IMR-90 (cell line): ENCODE results near the gene VPS33B. TPM values are rescaled to one million over a fixed set of nuclear protein-coding genes. Genes with fewer than 3 reads are reported as not detected.

ENCODE experiments used
- ATAC-seq: fragments of 200-7000 bp; cut with Tn5 transposase; 2 replicates; pipeline ENCODE4 v1.9.1; 2020; ENCODE audit warnings: low read depth, mild to moderate bottlenecking, moderate library complexity
- BruUV-seq: library from RNA; stranded (reverse); fragments of 400-500 nt; replicated peaks from 2 replicates; lab custom pipeline; 2021; lab: Mats Ljungman, UMichigan
- CTCF ChIA-PET: fragments of 300-600 bp; formaldehyde crosslinking; extraction: SDS; loops from one replicate; lab custom pipeline; 2021; ENCODE audit warnings: antibody characterized with exemption; lab: Yijun Ruan, JAX
- POLR2A ChIA-PET: fragments of 300-600 bp; sonication (Branson Sonifier 250); formaldehyde crosslinking; loops from one replicate; lab custom pipeline; 2022; ENCODE audit warnings: antibody characterized with exemption; ENCODE audit not compliant: unreplicated experiment; lab: Charles Lee
- DNase-seq: peaks from one replicate; pipeline ENCODE4 v3.0.0; 2013
- H2AFZ ChIP-seq: replicated peaks from 2 replicates; pipeline ENCODE3; 2013; ENCODE audit warnings: low read length, mild to moderate bottlenecking; ENCODE audit not compliant: poor library complexity
- H2AK5ac ChIP-seq: 2 replicates; pipeline ENCODE4 v1.6.1; 2013; ENCODE audit warnings: low read depth, low read length, inconsistent platforms
- H2AK9ac ChIP-seq: replicated peaks from 2 replicates; pipeline ENCODE3; 2013; ENCODE audit warnings: mild to moderate bottlenecking, low read depth, low read length, moderate library complexity; ENCODE audit not compliant: poor library complexity
- H2BK120ac ChIP-seq: 2 replicates; pipeline ENCODE4 v1.6.1; 2013; ENCODE audit warnings: low read depth, low read length, inconsistent platforms
- H2BK15ac ChIP-seq: 3 replicates; pipeline ENCODE4 v1.6.1; 2013; ENCODE audit warnings: low read depth, low read length, inconsistent platforms
- H2BK20ac ChIP-seq: 2 replicates; pipeline ENCODE4 v1.6.1; 2013; ENCODE audit warnings: low read depth, mild to moderate bottlenecking, inconsistent platforms, low read length, moderate library complexity
- H2BK5ac ChIP-seq: 2 replicates; pipeline ENCODE4 v1.6.1; 2013; ENCODE audit warnings: mild to moderate bottlenecking, low read depth, low read length, inconsistent platforms; ENCODE audit not compliant: poor library complexity, severe bottlenecking
- H3K14ac ChIP-seq: replicated peaks from 2 replicates; pipeline ENCODE4 v1.6.1; 2013; ENCODE audit warnings: low read depth, low read length, inconsistent platforms
- H3K18ac ChIP-seq: 2 replicates; pipeline ENCODE4 v1.6.1; 2013; ENCODE audit warnings: low read depth, low read length, control low read depth
- H3K23ac ChIP-seq: 2 replicates; pipeline ENCODE4 v1.6.1; 2013; ENCODE audit warnings: low read depth, low read length, inconsistent platforms
- H3K27ac ChIP-seq: 2 replicates; pipeline ENCODE4 v1.5.1; 2013; ENCODE audit warnings: mild to moderate bottlenecking, control low read depth, low read length; ENCODE audit not compliant: insufficient read depth
- H3K27me3 ChIP-seq: 2 replicates; pipeline ENCODE4 v1.6.1; 2013; ENCODE audit warnings: low read length; ENCODE audit not compliant: control insufficient read depth, insufficient read depth
- H3K36me3 ChIP-seq: 2 replicates; pipeline ENCODE4 v1.6.1; 2013; ENCODE audit warnings: low read length, mixed read lengths; ENCODE audit not compliant: control insufficient read depth, insufficient read depth
- H3K4ac ChIP-seq: 2 replicates; pipeline ENCODE4 v1.6.1; 2013; ENCODE audit warnings: low read depth, low read length, inconsistent platforms
- H3K4me1 ChIP-seq: 2 replicates; pipeline ENCODE4 v1.6.1; 2013; ENCODE audit warnings: low read length, mixed read lengths; ENCODE audit not compliant: control insufficient read depth, insufficient read depth
- H3K4me2 ChIP-seq: 2 replicates; pipeline ENCODE4 v1.6.1; 2013; ENCODE audit warnings: low read depth, mild to moderate bottlenecking, control low read depth, low read length, moderate library complexity
- H3K4me3 ChIP-seq: 2 replicates; pipeline ENCODE4 v1.5.1; 2013; ENCODE audit warnings: low read depth, mild to moderate bottlenecking, control low read depth, low read length, moderate library complexity; ENCODE audit not compliant: insufficient read depth
- H3K56ac ChIP-seq: 2 replicates; pipeline ENCODE4 v1.6.1; 2013; ENCODE audit warnings: low read length, inconsistent platforms; ENCODE audit not compliant: insufficient read depth; ENCODE audit errors: extremely low read depth
- H3K79me1 ChIP-seq, 2 experiments: 2 replicates each; pipeline ENCODE4 v1.6.1; 2013; ENCODE audit warnings: low read length in 2 of 2, inconsistent platforms in 1 of 2, low read depth in 1 of 2
- H3K9ac ChIP-seq: 2 replicates; pipeline ENCODE4 v1.6.1; 2013; ENCODE audit warnings: low read depth, low read length, control low read depth
- H3K9me1 ChIP-seq: 2 replicates; pipeline ENCODE4 v1.6.1; 2013; ENCODE audit warnings: low read length, inconsistent platforms; ENCODE audit not compliant: insufficient read depth
- H3K9me3 ChIP-seq: 2 replicates; pipeline ENCODE4 v1.6.1; 2013; ENCODE audit warnings: low read length; ENCODE audit not compliant: control insufficient read depth, insufficient read depth
- H4K20me1 ChIP-seq: 2 replicates; pipeline ENCODE4 v1.6.1; 2013; ENCODE audit warnings: low read length, inconsistent platforms; ENCODE audit not compliant: insufficient read depth
- H4K5ac ChIP-seq: 2 replicates; pipeline ENCODE4 v1.6.1; 2013; ENCODE audit warnings: mild to moderate bottlenecking, low read depth, low read length, control low read depth
- H4K8ac ChIP-seq, 2 experiments: 2 replicates each; pipeline ENCODE4 v1.6.1; 2013; ENCODE audit warnings: low read depth in 2 of 2, low read length in 2 of 2, control low read depth in 1 of 2, inconsistent platforms in 1 of 2
- H4K91ac ChIP-seq: 2 replicates; pipeline ENCODE4 v1.6.1; 2013; ENCODE audit warnings: low read depth, low read length, inconsistent platforms; ENCODE audit not compliant: insufficient read depth
- CEBPB ChIP-seq: IDR thresholded peaks from 2 replicates; pipeline ENCODE4 v1.6.1; 2012; ENCODE audit warnings: low read depth, low read length, improper control_type of control experiment
- USF2 ChIP-seq: fragments of 150-350 bp; IDR thresholded peaks from 2 replicates; pipeline ENCODE4 v1.6.1; 2017; ENCODE audit warnings: mild to moderate bottlenecking, antibody characterized with exemption, low read length, low read depth
- WGBS, 2 experiments: methylation state at CpG; one replicate each; pipeline versions ENCODE4 v1.1.5 to v1.1.7; 2013; ENCODE audit warnings: missing lambda C conversion rate in 2 of 2; ENCODE audit not compliant: insufficient read length in 1 of 2; ENCODE audit errors: extremely low coverage in 2 of 2; 5-methylcytosine and 5-hydroxymethylcytosine counted together
- dilution Hi-C: fragments of 300-500 bp; cut with HindIII; formaldehyde crosslinking; loops from one replicate; pipeline ENCODE4 v1.14.3; 2018; ENCODE audit warnings: low sequenced_read_pairs; ENCODE audit not compliant: unreplicated experiment
- in situ Hi-C: fragments of 300-500 bp; cut with MboI; formaldehyde crosslinking; loops from 3 replicates; pipeline ENCODE4 v1.14.3; 2019; ENCODE audit warnings: low sequenced_read_pairs, inconsistent platforms, mixed read lengths
- intact Hi-C: fragments of 100-400 bp; cut with micrococcal nuclease; formaldehyde crosslinking; loops from 2 replicates; pipeline ENCODE4 v1.10.0; 2022
- polyA plus RNA-seq, 3 experiments: library from polyadenylated mRNA; depleted of rRNA; stranded (reverse); fragments of >200 nt; gene quantifications; 2 replicates each; pipeline ENCODE4 v1.2.3, GENCODE V29; 2012; ENCODE audit warnings: low replicate concordance in 1 of 3
- total RNA-seq: library from RNA; depleted of rRNA; stranded (reverse); fragments of >200 nt; gene quantifications from 2 replicates; pipeline ENCODE4 v1.2.3, GENCODE V29; 2012

The VPS33B gene
- total and polyA plus RNA-seq, 2 of the 4 experiments (the other 2 are of a cell fraction) = 9.0 to 11.3 TPM

GRCh38 chr15:90982135-90982534, 40.3 kb downstream of the VPS33B start:
- no peak overlapping the region for H3K56ac ChIP-seq
- H4K8ac ChIP-seq = peak overlapping the region in 1 of 2 experiments; percentile 53; a peak in 3 of 4 replicates
- H2AFZ ChIP-seq = no peak overlapping the region
- no peaks in the 10 kb centered on the region for H3K27me3 ChIP-seq
- ChIA-PET POLR2A (interaction anchor here (0.7 kb wide), 1 partner anchor 43 kb away, joined by 4 read pairs; no protein-coding TSS in a partner anchor), CTCF (no interaction called here)
- no peaks in the 10 kb centered on the region for H4K20me1 ChIP-seq
- no peak overlapping the region for H3K9ac ChIP-seq
- TF ChIP-seq USF2 = no peak
- peak; percentile 97 for TF ChIP-seq CEBPB
- no peak overlapping the region for H2BK20ac ChIP-seq
- no peaks in the 10 kb centered on the region; the same call in 1 of the 2 replicates for H3K9me1 ChIP-seq
- H2AK5ac ChIP-seq = no peak overlapping the region
- peaks cover 5% of the 10 kb centered on the region for H3K4me1 ChIP-seq
- no peak overlapping the region for H3K4me3 ChIP-seq
- H3K36me3 ChIP-seq = peaks cover 14% of the 10 kb centered on the region
- 100% methylated on average over 4 of the region's 5 CpGs; no CpG with 5 or more reads in 1 of the 2 experiments for WGBS, 2 experiments
- H3K9me3 ChIP-seq = no peaks in the 10 kb centered on the region
- H2BK120ac ChIP-seq = no peak overlapping the region
- H3K4me2 ChIP-seq = peak overlapping the region; percentile 67; the same call in 1 of the 2 replicates
- intact Hi-C loops = no loop called here
- ATAC-seq = no peak
- H3K18ac ChIP-seq = peak overlapping the region; percentile 72; the same call in 1 of the 2 replicates
- H3K79me1 ChIP-seq = peaks cover 41 to 57% of the 10 kb centered on the region in 2 experiments
- peak overlapping the region; percentile 42; the same call in 1 of the 2 replicates for H3K27ac ChIP-seq
- no peak overlapping the region for H4K91ac ChIP-seq
- H3K14ac ChIP-seq = no peak overlapping the region
- H3K23ac ChIP-seq = no peak overlapping the region
- H2BK15ac ChIP-seq = no peak overlapping the region
- dilution Hi-C loops = no loop called here
- H2BK5ac ChIP-seq = peak overlapping the region; percentile 51
- BruUV-seq = no TSS peak
- peak overlapping the region; percentile 72 for H4K5ac ChIP-seq
- DNase-seq = peak; percentile 71
- in situ Hi-C loops = loop anchor here (25.0 kb wide), 2 partner anchors 1830 to 2005 kb away; no protein-coding TSS in a partner anchor
- H3K4ac ChIP-seq = no peak overlapping the region; the same call in 1 of the 2 replicates
- H2AK9ac ChIP-seq = no peak overlapping the region
